Neural progenitor cell (in vitro differentiated cells): Measurements from ENCODE around the gene VMP1. TPM values are rescaled to one million over a fixed set of nuclear protein-coding genes. Genes with fewer than 3 reads are reported as not detected.

Experiments used
- DNase-seq: peaks from one replicate; pipeline ENCODE4 v3.0.0-alpha.2; 2016; ENCODE audit warnings: low spot score
- H2AFZ ChIP-seq: fragments of 200-600 bp; sonication (generic); replicated peaks from 2 replicates; pipeline ENCODE4 v1.6.1; 2016; ENCODE audit warnings: antibody characterized with exemption
- H3F3A ChIP-seq: fragments of 200-600 bp; sonication (generic); 2 replicates; pipeline ENCODE4 v1.6.1; 2016; ENCODE audit warnings: antibody characterized with exemption, low read depth
- H3K27ac ChIP-seq: fragments of 200-600 bp; sonication (generic); 2 replicates; pipeline ENCODE4 v1.5.1; 2016; ENCODE audit warnings: mild to moderate bottlenecking
- H3K27me3 ChIP-seq: fragments of 200-600 bp; sonication (generic); 2 replicates; pipeline ENCODE4 v1.6.1; 2016; ENCODE audit warnings: mild to moderate bottlenecking, moderate library complexity
- H3K36me3 ChIP-seq: fragments of 200-600 bp; sonication (generic); 2 replicates; pipeline ENCODE4 v1.5.1; 2016
- H3K4me1 ChIP-seq: fragments of 200-600 bp; sonication (generic); 2 replicates; pipeline ENCODE4 v1.6.1; 2016; ENCODE audit warnings: mixed run types
- H3K4me2 ChIP-seq: fragments of 200-600 bp; sonication (generic); 2 replicates; pipeline ENCODE4 v1.6.1; 2016
- H3K4me3 ChIP-seq: fragments of 200-600 bp; sonication (generic); 2 replicates; pipeline ENCODE4 v1.5.1; 2016
- H3K79me2 ChIP-seq: fragments of 200-600 bp; sonication (generic); 2 replicates; pipeline ENCODE4 v1.6.1; 2016; ENCODE audit warnings: low read depth
- H3K9ac ChIP-seq: fragments of 200-600 bp; sonication (generic); 2 replicates; pipeline ENCODE4 v1.6.1; 2016
- H3K9me3 ChIP-seq: fragments of 200-600 bp; sonication (generic); 2 replicates; pipeline ENCODE4 v1.5.1; 2016; ENCODE audit warnings: low read depth
- H4K20me1 ChIP-seq: fragments of 200-600 bp; sonication (generic); 2 replicates; pipeline ENCODE4 v1.6.1; 2016; ENCODE audit warnings: low read depth
- H3K27ac Mint-ChIP-seq: 3 replicates; pipeline ENCODE4 v1.8.0; 2021; ENCODE audit warnings: mixed read lengths
- H3K27me3 Mint-ChIP-seq: 2 replicates; pipeline ENCODE4 v1.8.0; 2022; ENCODE audit warnings: low read depth, mild to moderate bottlenecking, inconsistent platforms, moderate library complexity, mixed read lengths; ENCODE audit not compliant: insufficient read depth
- H3K36me3 Mint-ChIP-seq: 3 replicates; pipeline ENCODE4 v1.8.0; 2021; ENCODE audit warnings: mixed read lengths
- H3K4me1 Mint-ChIP-seq: 3 replicates; pipeline ENCODE4 v1.8.0; 2021; ENCODE audit warnings: mixed read lengths
- H3K4me3 Mint-ChIP-seq: 3 replicates; pipeline ENCODE4 v1.8.0; 2021; ENCODE audit warnings: mild to moderate bottlenecking, moderate library complexity, mixed read lengths
- H3K9me3 Mint-ChIP-seq: 3 replicates; pipeline ENCODE4 v1.8.0; 2020; ENCODE audit warnings: mixed read lengths
- EZH2 ChIP-seq: fragments of 200-600 bp; sonication (generic); IDR thresholded peaks from 2 replicates; pipeline ENCODE4 v1.6.1; 2017; ENCODE audit warnings: antibody characterized with exemption, mild to moderate bottlenecking, moderate library complexity
- EZH2phosphoT487 ChIP-seq: fragments of 200-600 bp; sonication (generic); IDR thresholded peaks from 2 replicates; pipeline ENCODE4 v1.6.1; 2017; ENCODE audit warnings: antibody characterized with exemption
- total RNA-seq: library from RNA; depleted of rRNA; stranded (reverse); fragments of >200 nt; gene quantifications from 2 replicates; pipeline ENCODE4 v1.2.3, GENCODE V29; 2015; ENCODE audit warnings: low replicate concordance
- TF ChIP-seq, protein P1 (sequence below): fragments of 200-600 bp; sonication (generic); IDR thresholded peaks from 2 replicates; pipeline ENCODE4 v1.5.1; 2017; ENCODE audit warnings: antibody characterized with exemption, mild to moderate bottlenecking

Gene VMP1
- total RNA-seq, 1 donor from 2014 or later = 62.1 TPM

DNA sequence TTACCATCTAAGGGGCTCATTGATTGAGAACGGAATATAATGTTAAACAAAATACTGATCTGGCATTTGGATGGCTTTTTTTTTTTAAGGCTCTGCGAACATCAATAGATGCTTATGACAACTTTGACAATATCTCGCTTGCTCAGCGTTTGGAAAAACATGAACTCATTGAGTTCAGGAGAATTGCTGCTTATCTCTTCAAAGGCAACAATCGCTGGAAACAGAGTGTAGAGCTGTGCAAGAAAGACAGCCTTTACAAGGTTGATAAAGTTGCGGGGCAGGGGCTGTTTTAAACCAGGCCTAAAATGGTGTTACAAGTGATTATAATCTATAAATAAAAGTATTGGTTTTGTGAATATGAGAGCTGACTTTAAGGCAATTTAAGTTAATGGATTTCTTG lies 22.5 kb upstream of the VMP1 start:
- Histone ChIP-seq H3K79me2 (peaks cover 16% of the 10 kb centered on the region), H3K9me3 (no peaks in the 10 kb centered on the region), H3K4me2 (no peak overlapping the region), H3K4me3 (no peak overlapping the region), H4K20me1 (peaks cover 6% of the 10 kb centered on the region), H3K36me3 (peaks cover 24% of the 10 kb centered on the region), H3K4me1 (no peaks in the 10 kb centered on the region), H3F3A (peaks cover 17% of the 10 kb centered on the region), H3K27me3 (no peaks in the 10 kb centered on the region), H3K27ac (no peak overlapping the region), H2AFZ (no peak overlapping the region), H3K9ac (no peak overlapping the region)
- no peak for DNase-seq
- TF ChIP-seq, protein P1, sequence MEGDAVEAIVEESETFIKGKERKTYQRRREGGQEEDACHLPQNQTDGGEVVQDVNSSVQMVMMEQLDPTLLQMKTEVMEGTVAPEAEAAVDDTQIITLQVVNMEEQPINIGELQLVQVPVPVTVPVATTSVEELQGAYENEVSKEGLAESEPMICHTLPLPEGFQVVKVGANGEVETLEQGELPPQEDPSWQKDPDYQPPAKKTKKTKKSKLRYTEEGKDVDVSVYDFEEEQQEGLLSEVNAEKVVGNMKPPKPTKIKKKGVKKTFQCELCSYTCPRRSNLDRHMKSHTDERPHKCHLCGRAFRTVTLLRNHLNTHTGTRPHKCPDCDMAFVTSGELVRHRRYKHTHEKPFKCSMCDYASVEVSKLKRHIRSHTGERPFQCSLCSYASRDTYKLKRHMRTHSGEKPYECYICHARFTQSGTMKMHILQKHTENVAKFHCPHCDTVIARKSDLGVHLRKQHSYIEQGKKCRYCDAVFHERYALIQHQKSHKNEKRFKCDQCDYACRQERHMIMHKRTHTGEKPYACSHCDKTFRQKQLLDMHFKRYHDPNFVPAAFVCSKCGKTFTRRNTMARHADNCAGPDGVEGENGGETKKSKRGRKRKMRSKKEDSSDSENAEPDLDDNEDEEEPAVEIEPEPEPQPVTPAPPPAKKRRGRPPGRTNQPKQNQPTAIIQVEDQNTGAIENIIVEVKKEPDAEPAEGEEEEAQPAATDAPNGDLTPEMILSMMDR = no peak
- TF ChIP-seq EZH2phosphoT487 (no peak), EZH2 (no peak)
- H3K36me3 Mint-ChIP-seq = peaks cover 25% of the 10 kb centered on the region
- H3K9me3 Mint-ChIP-seq = no peaks in the 10 kb centered on the region
- H3K4me3 Mint-ChIP-seq = no peak overlapping the region
- no peaks in the 10 kb centered on the region for H3K4me1 Mint-ChIP-seq
- peaks cover 2% of the 10 kb centered on the region for H3K27me3 Mint-ChIP-seq
- H3K27ac Mint-ChIP-seq = no peak overlapping the region

- no peak for DNase-seq
- Histone ChIP-seq H3K36me3 (peaks cover 28% of the 10 kb centered on the region), H3K79me2 (peaks cover 24% of the 10 kb centered on the region), H2AFZ (no peak overlapping the region), H4K20me1 (peaks cover 6% of the 10 kb centered on the region), H3K27ac (no peak overlapping the region), H3K9ac (no peak overlapping the region), H3K4me1 (no peaks in the 10 kb centered on the region), H3K4me2 (no peak overlapping the region), H3K9me3 (no peaks in the 10 kb centered on the region), H3K4me3 (no peak overlapping the region), H3K27me3 (no peaks in the 10 kb centered on the region), H3F3A (peaks cover 11% of the 10 kb centered on the region)
- no peaks in the 10 kb centered on the region for H3K4me1 Mint-ChIP-seq
- H3K4me3 Mint-ChIP-seq = no peak overlapping the region
- H3K9me3 Mint-ChIP-seq = no peaks in the 10 kb centered on the region
- H3K27me3 Mint-ChIP-seq = peaks cover 2% of the 10 kb centered on the region
- H3K27ac Mint-ChIP-seq = no peak overlapping the region
- peaks cover 20% of the 10 kb centered on the region for H3K36me3 Mint-ChIP-seq
- no peak for TF ChIP-seq EZH2phosphoT487
These were observed 19.4 kb upstream of the VMP1 start for GRCh38 chr17:59688008-59688407.

- TF ChIP-seq, protein P1 = no peak
- TF ChIP-seq EZH2 = no peak
- TF ChIP-seq EZH2phosphoT487 = no peak
- Mint-ChIP-seq H3K9me3 (no peaks in the 10 kb centered on the region), H3K27ac (no peak overlapping the region), H3K4me1 (no peaks in the 10 kb centered on the region), H3K4me3 (no peak overlapping the region), H3K36me3 (peaks cover 21% of the 10 kb centered on the region), H3K27me3 (peaks cover 2% of the 10 kb centered on the region)
- Histone ChIP-seq H3K9ac (no peak overlapping the region), H3K79me2 (peaks cover 25% of the 10 kb centered on the region), H3K27ac (no peak overlapping the region), H2AFZ (no peak overlapping the region), H3F3A (peaks cover 13% of the 10 kb centered on the region), H3K4me1 (no peaks in the 10 kb centered on the region), H3K4me2 (no peak overlapping the region), H4K20me1 (peaks cover 6% of the 10 kb centered on the region), H3K36me3 (peaks cover 28% of the 10 kb centered on the region), H3K27me3 (no peaks in the 10 kb centered on the region), H3K9me3 (no peaks in the 10 kb centered on the region), H3K4me3 (no peak overlapping the region)
- DNase-seq = no peak
These were observed 19.0 kb upstream of the VMP1 start for GRCh38 chr17:59688496-59688895.

DNA sequence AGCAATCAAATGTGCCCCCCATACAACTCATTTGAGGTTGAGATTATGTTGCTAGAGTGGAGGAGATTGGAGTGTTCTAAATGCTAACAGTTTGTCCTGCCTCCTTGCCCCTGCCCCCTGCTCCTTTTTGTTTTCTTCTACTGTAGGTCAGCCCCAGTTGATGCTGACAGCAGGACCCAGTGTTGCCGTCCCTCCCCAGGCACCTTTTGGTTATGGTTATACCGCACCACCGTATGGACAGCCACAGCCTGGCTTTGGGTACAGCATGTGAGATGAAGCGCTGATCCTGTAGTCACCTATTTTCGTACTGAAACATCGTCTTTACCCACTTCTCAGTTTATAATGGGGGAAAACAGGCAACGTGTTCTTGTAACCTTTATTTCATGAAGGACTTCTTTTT lies 13.9 kb upstream of the VMP1 start:
- Mint-ChIP-seq H3K4me3 (no peak overlapping the region), H3K4me1 (no peaks in the 10 kb centered on the region), H3K9me3 (no peaks in the 10 kb centered on the region), H3K27ac (no peak overlapping the region), H3K36me3 (peaks cover 40% of the 10 kb centered on the region), H3K27me3 (no peaks in the 10 kb centered on the region)
- H2AFZ ChIP-seq = no peak overlapping the region
- no peak overlapping the region for H3K27ac ChIP-seq
- H3K4me3 ChIP-seq = no peak overlapping the region
- H3K4me1 ChIP-seq = no peaks in the 10 kb centered on the region
- H4K20me1 ChIP-seq = peaks cover 21% of the 10 kb centered on the region
- peaks cover 22% of the 10 kb centered on the region for H3K36me3 ChIP-seq
- DNase-seq = no peak
- H3K4me2 ChIP-seq = no peak overlapping the region
- TF ChIP-seq, protein P1 = no peak
- TF ChIP-seq EZH2phosphoT487 (no peak), EZH2 (no peak)
- no peaks in the 10 kb centered on the region for H3K27me3 ChIP-seq
- H3K79me2 ChIP-seq = peaks cover 71% of the 10 kb centered on the region
- H3K9me3 ChIP-seq = no peaks in the 10 kb centered on the region
- H3F3A ChIP-seq = peaks cover 20% of the 10 kb centered on the region
- H3K9ac ChIP-seq = no peak overlapping the region
